H1 (cell line): ENCODE data around the gene MAPK4. TPM values are rescaled to one million over a fixed set of nuclear protein-coding genes. Genes with fewer than 3 reads are reported as not detected.

Experiments used
- CTCF ChIA-PET: fragments of 300-600 bp; sonication (Branson Sonifier 250); formaldehyde crosslinking; loops from one replicate; lab custom pipeline; 2021; ENCODE audit not compliant: partially characterized antibody; lab: Charles Lee
- POLR2A ChIA-PET: fragments of 300-600 bp; sonication (Branson Sonifier 250); formaldehyde crosslinking; loops from one replicate; lab custom pipeline; 2021; ENCODE audit warnings: inconsistent platforms; ENCODE audit not compliant: partially characterized antibody; lab: Charles Lee
- DNase-seq, 2 experiments: peaks; one replicate each; pipeline versions ENCODE4 v3.0.0 to v3.0.0-alpha.2; 2010 to 2022; ENCODE audit warnings: low spot score in 2 of 2, low read depth in 1 of 2, mixed read lengths in 1 of 2
- FAIRE-seq: peaks from 2 replicates; lab custom pipeline; 2011; peaks lifted over from hg19 to GRCh38; lab: Jason Lieb, UNC
- H2AFZ ChIP-seq: 2 replicates; pipeline ENCODE4 v1.8.1; 2012; ENCODE audit warnings: low read length, inconsistent platforms
- H2AK5ac ChIP-seq: 2 replicates; pipeline ENCODE4 v1.6.1; 2013; ENCODE audit warnings: low read depth, low read length
- H2BK120ac ChIP-seq: replicated peaks from 2 replicates; pipeline ENCODE3; 2013; ENCODE audit warnings: low read depth, low read length, inconsistent platforms
- H2BK12ac ChIP-seq: 2 replicates; pipeline ENCODE4 v1.6.1; 2013; ENCODE audit warnings: low read depth, low read length
- H2BK15ac ChIP-seq: 2 replicates; pipeline ENCODE4 v1.6.1; 2013; ENCODE audit warnings: low read length
- H2BK20ac ChIP-seq: 2 replicates; pipeline ENCODE4 v1.6.1; 2013; ENCODE audit warnings: low read length
- H2BK5ac ChIP-seq: 2 replicates; pipeline ENCODE4 v1.6.1; 2013; ENCODE audit warnings: low read depth, low read length
- H3K14ac ChIP-seq: 2 replicates; pipeline ENCODE4 v1.6.1; 2013; ENCODE audit warnings: inconsistent platforms; ENCODE audit not compliant: insufficient read length
- H3K18ac ChIP-seq: 2 replicates; pipeline ENCODE4 v1.6.1; 2013; ENCODE audit warnings: low read length; ENCODE audit errors: extremely low read depth
- H3K23ac ChIP-seq: 2 replicates; pipeline ENCODE4 v1.6.1; 2013; ENCODE audit warnings: inconsistent platforms; ENCODE audit not compliant: insufficient read length
- H3K23me2 ChIP-seq: 2 replicates; pipeline ENCODE4 v1.6.1; 2013; ENCODE audit warnings: low read depth, low read length
- H3K27ac ChIP-seq: 2 replicates; pipeline ENCODE4 v1.6.1; 2011; ENCODE audit warnings: low read depth, low read length, inconsistent platforms
- H3K27me3 ChIP-seq, 4 experiments: replicated peaks in 1 of 4; 1 replicate in 1 of 4; 2 replicates in 3 of 4; pipeline versions ENCODE4 v1.6.1 to v1.8.1; 2011 to 2013; ENCODE audit warnings: low read length in 3 of 4, mild to moderate bottlenecking in 3 of 4, inconsistent platforms in 2 of 4, mixed read lengths in 2 of 4, moderate library complexity in 1 of 4; ENCODE audit not compliant: control insufficient read depth in 3 of 4, insufficient read depth in 3 of 4; ENCODE audit errors: extremely low read depth in 1 of 4
- H3K36me3 ChIP-seq, 4 experiments: 2 replicates each; pipeline versions ENCODE4 v1.6.1 to v1.8.1; 2011 to 2013; ENCODE audit warnings: mild to moderate bottlenecking in 4 of 4, low read length in 3 of 4, moderate library complexity in 2 of 4, control low read depth in 1 of 4, inconsistent platforms in 1 of 4; ENCODE audit not compliant: insufficient read depth in 4 of 4, control insufficient read depth in 2 of 4
- H3K4ac ChIP-seq: replicated peaks from 2 replicates; pipeline ENCODE3; 2013; ENCODE audit warnings: low read length, low read depth, mixed read lengths, inconsistent platforms; ENCODE audit not compliant: insufficient read length
- H3K4me1 ChIP-seq, 4 experiments: replicated peaks in 1 of 4; 1 replicate in 1 of 4; 2 replicates in 3 of 4; pipeline versions ENCODE4 v1.6.1 to v1.8.1; 2011 to 2013; ENCODE audit warnings: low read length in 3 of 4, inconsistent platforms in 2 of 4, mixed read lengths in 1 of 4; ENCODE audit not compliant: insufficient read depth in 4 of 4, control insufficient read depth in 3 of 4
- H3K4me2 ChIP-seq, 2 experiments: 2 replicates each; pipeline versions ENCODE4 v1.6.1 to v1.8.1; 2011 to 2013; ENCODE audit warnings: low read depth in 2 of 2, low read length in 2 of 2, control low read depth in 1 of 2, inconsistent platforms in 1 of 2, mild to moderate bottlenecking in 1 of 2; ENCODE audit not compliant: insufficient read depth in 1 of 2
- H3K4me3 ChIP-seq, 4 experiments: fragments of 200-600, 300-600 bp in 1 of 4; sonication (generic), shearing (Covaris generic), sonication (Bioruptor Twin) in 1 of 4; 2 replicates each; pipeline versions ENCODE4 v1.5.1 to v1.8.1; 2011 to 2016; ENCODE audit warnings: low read length in 4 of 4, low read depth in 3 of 4, control low read depth in 2 of 4, inconsistent platforms in 2 of 4, mild to moderate bottlenecking in 2 of 4, mixed read lengths in 1 of 4, moderate library complexity in 1 of 4; ENCODE audit not compliant: insufficient read depth in 2 of 4; ENCODE audit errors: extremely low read depth in 1 of 4
- H3K56ac ChIP-seq: replicated peaks from 2 replicates; pipeline ENCODE3; 2013; ENCODE audit warnings: low read depth, mild to moderate bottlenecking, mixed read lengths, low read length, inconsistent platforms; ENCODE audit not compliant: insufficient read length
- H3K79me1 ChIP-seq: 2 replicates; pipeline ENCODE4 v1.6.1; 2013; ENCODE audit warnings: low read depth, low read length, control low read depth
- H3K79me2 ChIP-seq, 2 experiments: 2 replicates each; pipeline versions ENCODE4 v1.6.1 to v1.8.1; 2012 to 2013; ENCODE audit warnings: low read length in 2 of 2, mild to moderate bottlenecking in 2 of 2, inconsistent platforms in 1 of 2; ENCODE audit not compliant: insufficient read depth in 2 of 2, control insufficient read depth in 1 of 2
- H3K9ac ChIP-seq, 4 experiments: replicated peaks in 1 of 4; 1 replicate in 1 of 4; 2 replicates in 3 of 4; pipeline versions ENCODE4 v1.6.1 to v1.8.1; 2011 to 2013; ENCODE audit warnings: low read depth in 3 of 4, low read length in 3 of 4, control low read depth in 2 of 4, mild to moderate bottlenecking in 2 of 4, moderate library complexity in 2 of 4, inconsistent platforms in 1 of 4; ENCODE audit errors: extremely low read depth in 1 of 4
- H3K9me3 ChIP-seq, 2 experiments: 2 replicates each; pipeline versions ENCODE4 v1.6.1 to v1.8.1; 2012 to 2013; ENCODE audit warnings: mild to moderate bottlenecking in 2 of 2, moderate library complexity in 2 of 2, control low read depth in 1 of 2, inconsistent platforms in 1 of 2, low read depth in 1 of 2, low read length in 1 of 2, mixed read lengths in 1 of 2; ENCODE audit not compliant: insufficient read depth in 2 of 2
- H4K20me1 ChIP-seq, 2 experiments: replicated peaks in 1 of 2; 2 replicates each; pipeline versions ENCODE3 to v1.8.1; 2011 to 2013; ENCODE audit warnings: inconsistent platforms in 2 of 2, low read length in 2 of 2, mild to moderate bottlenecking in 1 of 2; ENCODE audit not compliant: insufficient read depth in 2 of 2, control insufficient read depth in 1 of 2
- H4K5ac ChIP-seq: 2 replicates; pipeline ENCODE4 v1.6.1; 2013; ENCODE audit warnings: low read length, low read depth, mixed read lengths, inconsistent platforms; ENCODE audit not compliant: insufficient read length
- H4K8ac ChIP-seq: 2 replicates; pipeline ENCODE4 v1.8.0; 2013; ENCODE audit warnings: mild to moderate bottlenecking, moderate library complexity, low read length, inconsistent platforms; ENCODE audit not compliant: insufficient read depth; ENCODE audit errors: extremely low read depth
- H4K91ac ChIP-seq: replicated peaks from 2 replicates; pipeline ENCODE3; 2013; ENCODE audit warnings: low read length, mixed read lengths, inconsistent platforms; ENCODE audit not compliant: insufficient read length
- HDAC2 ChIP-seq, 2 experiments: fragments of 300-600 bp in 1 of 2; sonication (generic) in 1 of 2; IDR thresholded peaks; 2 replicates each; pipeline ENCODE4 v1.6.1; 2011 to 2012; ENCODE audit warnings: low read depth in 2 of 2, low read length in 2 of 2, mild to moderate bottlenecking in 2 of 2, moderate library complexity in 2 of 2, borderline replicate concordance in 1 of 2, inconsistent platforms in 1 of 2
- MAFK ChIP-seq: IDR thresholded peaks from 2 replicates; pipeline ENCODE4 v1.6.1; 2012; ENCODE audit warnings: low read depth, mild to moderate bottlenecking, improper control_type of control experiment, low read length
- NRF1 ChIP-seq: IDR thresholded peaks from 2 replicates; pipeline ENCODE4 v1.6.1; 2011; ENCODE audit warnings: mild to moderate bottlenecking, low read depth, low read length, improper control_type of control experiment
- WGBS, 2 experiments: shearing (Covaris generic) in 1 of 2; methylation state at CpG; one replicate each; pipeline versions ENCODE4 v1.1.6 to v1.1.7; 2013 to 2015; ENCODE audit warnings: low lambda C conversion rate in 2 of 2, mixed read lengths in 2 of 2, inconsistent platforms in 1 of 2, low coverage in 1 of 2, missing lambda C conversion rate in 1 of 2; ENCODE audit not compliant: insufficient replicate concordance in 2 of 2, insufficient coverage in 1 of 2, insufficient read length in 1 of 2; ENCODE audit errors: extremely low coverage in 1 of 2, missing lambda C conversion rate in 1 of 2; 5-methylcytosine and 5-hydroxymethylcytosine counted together
- polyA plus RNA-seq, 7 experiments: library from polyadenylated mRNA; depleted of rRNA in 3 of 7; stranded (reverse) in 5 of 7; unstranded in 2 of 7; fragments of >200 nt in 5 of 7; fragments of 200-250 nt in 2 of 7; gene quantifications; 1 replicate in 5 of 7; 2 replicates in 1 of 7; 4 replicates in 1 of 7; pipeline versions ENCODE4 v1.2.1 to v1.2.3, GENCODE V29; 2011 to 2013; ENCODE audit warnings: missing spikeins in 2 of 7, mixed read lengths in 2 of 7
- total RNA-seq: library from RNA; stranded (reverse); fragmentation: NEBNext Ultra II Directional; extraction: Animal tissue kit (Norgen Biotek cat#: 25700); gene quantifications from 2 replicates; pipeline ENCODE4 v1.2.1, GENCODE V29; 2021

Gene MAPK4
- total and polyA plus RNA-seq, 2 of the 8 experiments (the other 6 are each of a cell fraction or from before 2014, with no cell fraction given), result 3.2 to 3.7 TPM

DNA sequence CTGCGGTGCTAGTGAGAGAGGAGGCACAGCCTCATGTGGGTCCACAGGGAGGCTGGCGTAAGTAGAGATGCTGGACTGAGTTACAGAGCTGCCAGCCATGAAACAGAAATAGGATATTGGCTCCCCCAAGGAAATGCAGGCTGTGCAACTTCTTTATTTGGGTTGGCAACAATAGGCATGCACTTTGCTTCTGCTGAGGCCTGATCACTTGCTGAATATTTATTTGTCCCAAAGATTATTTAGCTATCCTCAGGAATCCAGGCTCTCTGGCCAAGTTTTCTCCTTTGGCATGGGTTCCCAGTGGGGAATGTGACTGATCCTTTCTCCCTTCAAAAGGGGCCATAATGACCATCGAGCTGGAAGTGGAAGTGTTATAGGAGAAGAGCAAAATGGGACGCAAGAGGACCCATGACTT, 60.0 kb downstream of the MAPK4 start:
- no peak overlapping the region for H3K4me3 ChIP-seq
- TF ChIP-seq NRF1, result no peak
- TF ChIP-seq MAFK, result no peak
- no peak for TF ChIP-seq HDAC2 (IDR thresholded peaks at IDR 0.05; ENCODE audit: borderline replicate concordance in 1 of 2, low read depth in 2 of 2, low read length in 2 of 2)
- TF ChIP-seq, all 59 proteins: peak for 0
- no peak overlapping the region for H2BK5ac ChIP-seq
- no peak overlapping the region for H3K9ac ChIP-seq
- CTCF ChIA-PET, result interaction anchor here (1.7 to 2.3 kb wide), 2 partner anchors 20 to 262 kb away, joined by 3 to 5 read pairs; no protein-coding TSS in a partner anchor
- WGBS, 2 experiments, result 100% methylated on average over 4 of the region's 4 CpGs; no CpG with 5 or more reads in 1 of the 2 experiments
- H3K79me2 ChIP-seq, result no peaks in the 10 kb centered on the region
- H3K4ac ChIP-seq, result no peak overlapping the region
- no peak overlapping the region for H4K8ac ChIP-seq
- H2AK5ac ChIP-seq, result no peak overlapping the region
- H3K23ac ChIP-seq, result no peak overlapping the region
- no peak overlapping the region for H4K91ac ChIP-seq
- H2AFZ ChIP-seq, result no peak overlapping the region
- no peak overlapping the region for H2BK120ac ChIP-seq
- H2BK12ac ChIP-seq, result no peak overlapping the region
- H3K4me2 ChIP-seq, result no peak overlapping the region
- H3K23me2 ChIP-seq, result no peaks in the 10 kb centered on the region
- POLR2A ChIA-PET, result no interaction called here
- no peak overlapping the region for H3K14ac ChIP-seq
- no peak overlapping the region for H4K5ac ChIP-seq
- H2BK15ac ChIP-seq, result no peak overlapping the region
- no peaks in the 10 kb centered on the region for H3K36me3 ChIP-seq
- no peaks in the 10 kb centered on the region for H4K20me1 ChIP-seq
- no peaks in the 10 kb centered on the region for H3K9me3 ChIP-seq
- H3K27me3 ChIP-seq, result no peaks in the 10 kb centered on the region
- H3K56ac ChIP-seq, result no peak overlapping the region
- FAIRE-seq, result no peak
- H3K79me1 ChIP-seq, result no peaks in the 10 kb centered on the region
- H2BK20ac ChIP-seq, result no peak overlapping the region
- H3K18ac ChIP-seq, result no peak overlapping the region
- no peak for DNase-seq
- H3K4me1 ChIP-seq, result no peaks in the 10 kb centered on the region
- no peak overlapping the region for H3K27ac ChIP-seq
